ENCODE data around the gene TRIM52. TPM values are rescaled to one million over a fixed set of nuclear protein-coding genes. Genes with fewer than 3 reads are reported as not detected.

TRIM52 gene
- total and polyA plus RNA-seq, 2 of the 13 experiments (the other 11 are each of a cell fraction or from before 2014, with no cell fraction given), result 7.2 to 11.6 TPM

DNA sequence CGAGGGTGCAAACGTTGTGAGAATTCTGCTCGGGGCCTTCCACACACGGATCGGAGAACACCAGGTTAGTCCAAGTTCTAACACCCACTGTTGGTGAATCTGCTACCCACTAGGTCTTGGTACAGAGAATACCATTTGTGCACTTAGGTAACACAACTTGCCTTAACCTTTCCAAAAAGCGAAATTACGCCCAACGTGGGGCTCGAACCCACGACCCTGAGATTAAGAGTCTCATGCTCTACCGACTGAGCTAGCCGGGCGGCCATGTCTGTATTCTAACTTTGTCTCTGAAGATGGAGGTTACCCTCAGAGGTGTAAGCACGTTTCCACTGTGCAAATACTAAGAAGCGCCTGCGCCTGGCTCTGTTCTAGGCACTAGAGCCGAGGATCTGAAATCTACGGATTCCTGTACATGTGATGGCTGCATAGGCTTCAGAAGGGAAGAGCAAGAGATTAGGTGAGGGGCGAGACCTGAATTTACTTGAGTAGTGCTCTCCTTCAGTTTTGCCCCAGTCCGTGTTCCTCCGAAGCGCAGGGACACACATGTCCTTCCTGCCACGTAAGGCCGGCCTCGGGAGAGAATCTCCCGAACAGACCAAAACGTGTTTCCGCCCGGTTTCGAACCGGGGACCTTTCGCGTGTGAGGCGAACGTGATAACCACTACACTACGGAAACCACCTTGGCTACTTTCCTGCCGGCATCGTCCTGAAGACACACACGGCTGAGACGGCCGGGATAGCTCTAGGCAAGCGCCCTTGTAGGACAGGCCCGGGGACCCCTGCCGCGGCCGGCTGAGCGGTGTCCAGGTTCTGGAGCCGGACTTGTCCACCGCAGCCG lies 38.9 kb downstream of the TRIM52 start (continued):
- TF ChIP-seq, protein P1, sequence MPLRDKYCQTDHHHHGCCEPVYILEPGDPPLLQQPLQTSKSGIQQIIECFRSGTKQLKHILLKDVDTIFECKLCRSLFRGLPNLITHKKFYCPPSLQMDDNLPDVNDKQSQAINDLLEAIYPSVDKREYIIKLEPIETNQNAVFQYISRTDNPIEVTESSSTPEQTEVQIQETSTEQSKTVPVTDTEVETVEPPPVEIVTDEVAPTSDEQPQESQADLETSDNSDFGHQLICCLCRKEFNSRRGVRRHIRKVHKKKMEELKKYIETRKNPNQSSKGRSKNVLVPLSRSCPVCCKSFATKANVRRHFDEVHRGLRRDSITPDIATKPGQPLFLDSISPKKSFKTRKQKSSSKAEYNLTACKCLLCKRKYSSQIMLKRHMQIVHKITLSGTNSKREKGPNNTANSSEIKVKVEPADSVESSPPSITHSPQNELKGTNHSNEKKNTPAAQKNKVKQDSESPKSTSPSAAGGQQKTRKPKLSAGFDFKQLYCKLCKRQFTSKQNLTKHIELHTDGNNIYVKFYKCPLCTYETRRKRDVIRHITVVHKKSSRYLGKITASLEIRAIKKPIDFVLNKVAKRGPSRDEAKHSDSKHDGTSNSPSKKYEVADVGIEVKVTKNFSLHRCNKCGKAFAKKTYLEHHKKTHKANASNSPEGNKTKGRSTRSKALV (CRISPR knock-in tag; IDR thresholded peaks at IDR 0.05), result peak; percentile 66
- TF ChIP-seq NR3C1 (CRISPR knock-in tag; IDR thresholded peaks at IDR 0.05), result no peak
- TF ChIP-seq DZIP1 (CRISPR knock-in tag; IDR thresholded peaks at IDR 0.05), result peak; percentile 97
- TF ChIP-seq HIVEP1 (CRISPR knock-in tag; IDR thresholded peaks at IDR 0.05), result peak; percentile 56
- TF ChIP-seq NFYC (CRISPR knock-in tag; IDR thresholded peaks at IDR 0.05), result no peak
- no peak; the same call in 1 of the 2 replicates for TF ChIP-seq ETS1 (CRISPR knock-in tag; IDR thresholded peaks at IDR 0.05)
- peak; percentile 70 for TF ChIP-seq ISL2 (CRISPR knock-in tag; IDR thresholded peaks at IDR 0.05)
- TF ChIP-seq LRRFIP1 (CRISPR knock-in tag; conservative IDR thresholded peaks at IDR 0.05), result no peak
- TF ChIP-seq ZC3H13 (CRISPR knock-in tag; IDR thresholded peaks at IDR 0.05), result peak; percentile 79; the same call in 1 of the 2 replicates
- TF ChIP-seq ZNF781 (CRISPR knock-in tag; IDR thresholded peaks at IDR 0.05; ENCODE audit: borderline replicate concordance, not compliant biosample characterization), result no peak
- no peak for TF ChIP-seq ZNF18 (CRISPR knock-in tag; IDR thresholded peaks at IDR 0.05; ENCODE audit: insufficient replicate concordance)
- peak; percentile 46; the same call in 1 of the 2 replicates for TF ChIP-seq ZNF317 (CRISPR knock-in tag; IDR thresholded peaks at IDR 0.05)
- TF ChIP-seq, protein P2, sequence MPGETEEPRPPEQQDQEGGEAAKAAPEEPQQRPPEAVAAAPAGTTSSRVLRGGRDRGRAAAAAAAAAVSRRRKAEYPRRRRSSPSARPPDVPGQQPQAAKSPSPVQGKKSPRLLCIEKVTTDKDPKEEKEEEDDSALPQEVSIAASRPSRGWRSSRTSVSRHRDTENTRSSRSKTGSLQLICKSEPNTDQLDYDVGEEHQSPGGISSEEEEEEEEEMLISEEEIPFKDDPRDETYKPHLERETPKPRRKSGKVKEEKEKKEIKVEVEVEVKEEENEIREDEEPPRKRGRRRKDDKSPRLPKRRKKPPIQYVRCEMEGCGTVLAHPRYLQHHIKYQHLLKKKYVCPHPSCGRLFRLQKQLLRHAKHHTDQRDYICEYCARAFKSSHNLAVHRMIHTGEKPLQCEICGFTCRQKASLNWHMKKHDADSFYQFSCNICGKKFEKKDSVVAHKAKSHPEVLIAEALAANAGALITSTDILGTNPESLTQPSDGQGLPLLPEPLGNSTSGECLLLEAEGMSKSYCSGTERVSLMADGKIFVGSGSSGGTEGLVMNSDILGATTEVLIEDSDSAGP (CRISPR knock-in tag; IDR thresholded peaks at IDR 0.05; ENCODE audit: borderline replicate concordance), result peak; percentile 66
- TF ChIP-seq NCOA1 (CRISPR knock-in tag; IDR thresholded peaks at IDR 0.05), result peak; percentile 87
- TF ChIP-seq POGZ (CRISPR knock-in tag; IDR thresholded peaks at IDR 0.05), result peak; percentile 55; the same call in 1 of the 2 replicates
- no peak for TF ChIP-seq EZH2 (conservative IDR thresholded peaks at IDR 0.05; ENCODE audit: low read depth, low read length)

All from HepG2 (cell line).